22Rv1 (cell line): Measurements from ENCODE around the gene ZNF33B.

Experiments
- H3K27ac ChIP-seq: fragments of 450-650 bp; 2 replicates; pipeline ENCODE4 v1.5.1; 2017
- CTCF ChIP-seq: fragments of 450-650 bp; IDR thresholded peaks from 2 replicates; pipeline ENCODE4 v1.5.1; 2017; ENCODE audit warnings: mild to moderate bottlenecking
- ZFX ChIP-seq: fragments of 450-650 bp; IDR thresholded peaks from 2 replicates; pipeline ENCODE4 v1.6.1; 2017; ENCODE audit warnings: antibody characterized with exemption, borderline replicate concordance

ZNF33B gene

GRCh38 chr10:42615419-42615818 is 23.0 kb downstream of the ZNF33B start:
- TF ChIP-seq ZFX, result no peak
- TF ChIP-seq CTCF, result no peak
- H3K27ac ChIP-seq, result no peak overlapping the region

- no peak for TF ChIP-seq ZFX
- TF ChIP-seq CTCF, result no peak
- no peak overlapping the region for H3K27ac ChIP-seq
These were observed 28.5 kb downstream of the ZNF33B start for GRCh38 chr10:42609872-42610271.

GRCh38 chr10:42598249-42598873 is 40.0 kb downstream of the ZNF33B start:
- TF ChIP-seq CTCF, result no peak
- TF ChIP-seq ZFX, result no peak
- no peak overlapping the region for H3K27ac ChIP-seq

- no peak overlapping the region for H3K27ac ChIP-seq
- no peak for TF ChIP-seq CTCF
- TF ChIP-seq ZFX, result no peak
These were observed 42.2 kb downstream of the ZNF33B start for GRCh38 chr10:42596196-42596595.

GRCh38 chr10:42594246-42594650 is 44.1 kb downstream of the ZNF33B start:
- TF ChIP-seq ZFX (no peak), CTCF (no peak)
- H3K27ac ChIP-seq, result no peak overlapping the region

GRCh38 chr10:42593284-42593683 is 45.1 kb downstream of the ZNF33B start:
- H3K27ac ChIP-seq, result no peak overlapping the region
- TF ChIP-seq ZFX (no peak), CTCF (no peak)

GRCh38 chr10:42583828-42584227 is 54.5 kb downstream of the ZNF33B start:
- no peak for TF ChIP-seq ZFX
- TF ChIP-seq CTCF, result no peak
- no peak overlapping the region for H3K27ac ChIP-seq
